Measurements from ENCODE around the gene NRP2. TPM values are rescaled to one million over a fixed set of nuclear protein-coding genes. Genes with fewer than 3 reads are reported as not detected.

NRP2 gene
- total RNA-seq, 1 experiment from 2014 or later, result 10.3 TPM

DNA sequence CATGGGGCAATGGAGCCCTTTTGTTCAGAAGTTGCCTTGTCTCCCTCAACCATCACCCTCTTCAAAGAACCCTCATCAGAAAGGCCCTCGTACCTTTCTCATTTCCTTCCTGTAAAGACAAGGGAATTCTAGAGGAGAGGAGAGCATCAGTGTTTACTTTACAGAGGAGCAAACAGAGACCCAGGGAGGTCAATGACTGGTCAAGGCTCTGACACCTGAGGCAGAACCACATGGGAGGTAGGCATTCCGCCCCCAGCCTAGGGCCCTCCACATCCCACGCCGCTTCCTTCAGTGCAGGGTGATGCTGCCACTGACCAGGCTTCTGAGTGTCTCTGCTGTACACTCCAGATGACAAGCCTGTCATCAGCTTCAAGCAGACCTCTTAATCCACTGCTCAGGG is 104.7 kb downstream of the NRP2 start:
- POLR2A ChIA-PET, result no interaction called here
- no peak for TF ChIP-seq CTCF (IDR thresholded peaks at IDR 0.05; ENCODE audit: unreplicated experiment)
- intact Hi-C loops (cut with micrococcal nuclease), result no loop called here
- CTCF ChIA-PET, result interaction anchor here (0.6 to 1.5 kb wide), 3 partner anchors 8 to 302 kb away, joined by 3 to 4 read pairs (median 4); no protein-coding TSS in a partner anchor
- H3K9me3 Mint-ChIP-seq (ENCODE audit: unreplicated experiment), result no peaks in the 10 kb centered on the region
- no peak overlapping the region for H3K4me3 Mint-ChIP-seq (ENCODE audit: unreplicated experiment)
- DNase-seq (ENCODE audit: unreplicated experiment), result no peak
- H3K27ac Mint-ChIP-seq (ENCODE audit: low read depth, unreplicated experiment), result no peak overlapping the region
- H3K4me1 Mint-ChIP-seq (ENCODE audit: insufficient read depth, unreplicated experiment), result no peaks in the 10 kb centered on the region
- H3K27me3 Mint-ChIP-seq (ENCODE audit: insufficient read depth, unreplicated experiment), result no peaks in the 10 kb centered on the region
- BruUV-seq (replicated peaks), result no TSS peak
- H3K36me3 Mint-ChIP-seq (ENCODE audit: insufficient read depth, unreplicated experiment), result no peaks in the 10 kb centered on the region

DNA sequence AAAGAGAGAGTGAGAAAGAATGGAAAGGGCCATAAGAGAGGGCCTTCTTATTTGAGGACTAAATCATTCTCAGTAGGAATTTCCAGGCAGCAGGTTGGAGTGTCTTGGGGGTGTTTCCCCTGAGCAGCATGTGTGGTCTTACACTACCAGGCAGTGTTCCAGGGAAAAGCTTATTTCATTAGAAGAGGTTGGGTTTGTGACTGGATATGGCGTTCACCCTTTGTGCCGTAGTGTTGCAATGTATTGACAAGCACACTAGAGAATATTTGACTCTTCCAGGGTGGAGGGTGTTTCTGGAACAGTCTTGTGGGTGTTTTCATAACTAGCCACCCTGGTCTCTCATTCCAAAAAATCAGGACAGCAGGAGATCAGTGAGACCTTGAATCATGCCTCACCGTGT is 105.5 kb downstream of the NRP2 start:
- no peaks in the 10 kb centered on the region for H3K36me3 Mint-ChIP-seq (ENCODE audit: insufficient read depth, unreplicated experiment)
- H3K9me3 Mint-ChIP-seq (ENCODE audit: unreplicated experiment), result no peaks in the 10 kb centered on the region
- intact Hi-C loops (cut with micrococcal nuclease), result no loop called here
- no TSS peak for BruUV-seq (replicated peaks)
- H3K4me3 Mint-ChIP-seq (ENCODE audit: unreplicated experiment), result no peak overlapping the region
- no peak for TF ChIP-seq CTCF (IDR thresholded peaks at IDR 0.05; ENCODE audit: unreplicated experiment)
- no peak overlapping the region for H3K27ac Mint-ChIP-seq (ENCODE audit: low read depth, unreplicated experiment)
- ChIA-PET CTCF (interaction anchor here (0.6 to 1.5 kb wide), 4 partner anchors 9 to 303 kb away, joined by 3 to 4 read pairs (median 4); no protein-coding TSS in a partner anchor), POLR2A (no interaction called here)
- DNase-seq (ENCODE audit: unreplicated experiment), result no peak
- no peaks in the 10 kb centered on the region for H3K27me3 Mint-ChIP-seq (ENCODE audit: insufficient read depth, unreplicated experiment)
- H3K4me1 Mint-ChIP-seq (ENCODE audit: insufficient read depth, unreplicated experiment), result no peaks in the 10 kb centered on the region

DNA sequence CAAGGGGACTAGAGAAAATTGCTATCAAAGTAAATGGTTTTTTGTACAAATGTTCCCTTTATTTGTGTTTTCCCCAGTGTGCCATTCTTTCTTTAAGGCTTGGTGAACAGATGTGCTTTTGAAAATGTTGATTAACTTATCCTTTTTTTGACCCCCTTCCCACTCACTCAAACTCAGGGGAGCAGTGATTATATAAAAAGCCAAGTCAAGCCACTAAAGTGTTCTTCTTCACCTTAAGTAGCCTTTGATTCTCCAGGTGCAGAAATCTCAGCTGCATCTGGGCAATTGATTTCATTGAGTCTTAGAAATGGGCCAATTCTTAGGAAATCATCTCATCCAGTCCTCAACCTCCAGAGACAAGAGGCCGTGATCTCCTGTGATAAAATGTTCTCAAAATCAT is 107.6 kb downstream of the NRP2 start:
- ChIA-PET CTCF (no interaction called here), POLR2A (interaction anchor here (1.0 kb wide), 1 partner anchor 15 kb away, joined by 3 read pairs; no protein-coding TSS in a partner anchor)
- DNase-seq (ENCODE audit: unreplicated experiment), result no peak
- H3K36me3 Mint-ChIP-seq (ENCODE audit: insufficient read depth, unreplicated experiment), result no peaks in the 10 kb centered on the region
- no peaks in the 10 kb centered on the region for H3K27me3 Mint-ChIP-seq (ENCODE audit: insufficient read depth, unreplicated experiment)
- TF ChIP-seq CTCF (IDR thresholded peaks at IDR 0.05; ENCODE audit: unreplicated experiment), result no peak
- no peaks in the 10 kb centered on the region for H3K9me3 Mint-ChIP-seq (ENCODE audit: unreplicated experiment)
- intact Hi-C loops (cut with micrococcal nuclease), result no loop called here
- no peak overlapping the region for H3K4me3 Mint-ChIP-seq (ENCODE audit: unreplicated experiment)
- H3K27ac Mint-ChIP-seq (ENCODE audit: low read depth, unreplicated experiment), result no peak overlapping the region
- no TSS peak for BruUV-seq (replicated peaks)
- no peaks in the 10 kb centered on the region for H3K4me1 Mint-ChIP-seq (ENCODE audit: insufficient read depth, unreplicated experiment)

- Mint-ChIP-seq H3K9me3 (ENCODE audit: unreplicated experiment) (no peaks in the 10 kb centered on the region), H3K27ac (ENCODE audit: low read depth, unreplicated experiment) (no peak overlapping the region), H3K4me3 (ENCODE audit: unreplicated experiment) (no peak overlapping the region), H3K36me3 (ENCODE audit: insufficient read depth, unreplicated experiment) (no peaks in the 10 kb centered on the region), H3K27me3 (ENCODE audit: insufficient read depth, unreplicated experiment) (no peaks in the 10 kb centered on the region), H3K4me1 (ENCODE audit: insufficient read depth, unreplicated experiment) (no peaks in the 10 kb centered on the region)
- ChIA-PET POLR2A (interaction anchor here (0.8 kb wide), 1 partner anchor 12 kb away, joined by 3 read pairs; no protein-coding TSS in a partner anchor), CTCF (no interaction called here)
- BruUV-seq (replicated peaks), result no TSS peak
- no peak for TF ChIP-seq CTCF (IDR thresholded peaks at IDR 0.05; ENCODE audit: unreplicated experiment)
- no peak for DNase-seq (ENCODE audit: unreplicated experiment)
- intact Hi-C loops (cut with micrococcal nuclease), result no loop called here
Measured at GRCh38 chr2:205792908-205793307, 110.6 kb downstream of the NRP2 start.

All from MCF 10A (cell line).